OCI-LY1 (cell line): ENCODE measurements around the gene FTCD.

Experiments used
- H2AFZ ChIP-seq: fragments of 200-600 bp; sonication (generic), shearing (Covaris generic); 2 replicates; pipeline ENCODE4 v1.6.0; 2014; ENCODE audit warnings: antibody characterized with exemption, mild to moderate bottlenecking, low read length
- H3F3A ChIP-seq: fragments of 200-600 bp; sonication (generic), shearing (Covaris generic); 2 replicates; pipeline ENCODE4 v1.6.0; 2014; ENCODE audit warnings: mild to moderate bottlenecking, antibody characterized with exemption, low read length, moderate library complexity; ENCODE audit not compliant: insufficient read depth
- H3K27ac ChIP-seq: fragments of 200-600 bp; sonication (generic); 2 replicates; pipeline ENCODE4 v1.5.1; 2014; ENCODE audit warnings: low read length, mixed run types, mild to moderate bottlenecking, low read depth; ENCODE audit not compliant: poor library complexity, severe bottlenecking
- H3K27me3 ChIP-seq: fragments of 200-600 bp; sonication (generic); 2 replicates; pipeline ENCODE4 v1.6.0; 2014; ENCODE audit warnings: antibody characterized with exemption, mild to moderate bottlenecking, low read length, moderate library complexity; ENCODE audit not compliant: insufficient read depth
- H3K36me3 ChIP-seq: fragments of 200-600 bp; sonication (generic); 2 replicates; pipeline ENCODE4 v1.6.1; 2014; ENCODE audit warnings: mild to moderate bottlenecking, antibody characterized with exemption, low read length, moderate library complexity, mixed read lengths; ENCODE audit not compliant: insufficient read depth
- H3K4me1 ChIP-seq: fragments of 200-600 bp; sonication (generic); 2 replicates; pipeline ENCODE4 v1.5.1; 2014; ENCODE audit warnings: mild to moderate bottlenecking, low read length, moderate library complexity; ENCODE audit not compliant: insufficient read depth, severe bottlenecking
- H3K4me2 ChIP-seq: fragments of 200-600 bp; sonication (generic), shearing (Covaris generic); 2 replicates; pipeline ENCODE4 v1.6.1; 2014; ENCODE audit warnings: low read length
- H3K4me3 ChIP-seq: fragments of 200-600 bp; sonication (generic); 2 replicates; pipeline ENCODE4 v1.5.1; 2014; ENCODE audit warnings: low read length, low read depth, mild to moderate bottlenecking, mixed read lengths; ENCODE audit not compliant: poor library complexity, severe bottlenecking
- H3K79me2 ChIP-seq: fragments of 200-600 bp; shearing (Covaris generic); 2 replicates; pipeline ENCODE4 v1.6.1; 2016; ENCODE audit warnings: mixed run types, low read length, mixed read lengths; ENCODE audit not compliant: insufficient read depth
- H3K9ac ChIP-seq: fragments of 200-600 bp; sonication (generic), shearing (Covaris generic); 2 replicates; pipeline ENCODE4 v1.6.1; 2014; ENCODE audit warnings: mild to moderate bottlenecking, low read length, mixed read lengths
- H3K9me2 ChIP-seq: fragments of 200-600 bp; sonication (generic), shearing (Covaris generic); 2 replicates; pipeline ENCODE4 v1.6.1; 2014; ENCODE audit warnings: low read depth, mild to moderate bottlenecking, low read length, mixed read lengths
- H3K9me3 ChIP-seq: fragments of 200-600 bp; shearing (Covaris generic); 2 replicates; pipeline ENCODE4 v1.6.1; 2014; ENCODE audit warnings: low read length, mixed read lengths
- H4K20me1 ChIP-seq: fragments of 200-600 bp; sonication (generic), shearing (Covaris generic); 2 replicates; pipeline ENCODE4 v1.6.0; 2016; ENCODE audit warnings: mild to moderate bottlenecking, low read length; ENCODE audit not compliant: insufficient read depth
- CTCF ChIP-seq: fragments of 200-600 bp; sonication (generic), shearing (Covaris generic); IDR thresholded peaks from 2 replicates; pipeline ENCODE4 v1.5.1; 2017; ENCODE audit warnings: mild to moderate bottlenecking, antibody characterized with exemption, low read length, moderate library complexity, mixed read lengths
- EZH2 ChIP-seq: fragments of 200-600 bp; sonication (generic), shearing (Covaris generic); IDR thresholded peaks from 2 replicates; pipeline ENCODE4 v1.8.0; 2017; ENCODE audit warnings: borderline replicate concordance, mixed run types, mild to moderate bottlenecking, antibody characterized with exemption, low read length, moderate library complexity, mixed read lengths

FTCD gene

GRCh38 chr21:46126309-46127238, 28.8 kb downstream of the FTCD start:
- H3K4me3 ChIP-seq, result no peak overlapping the region
- H3K9ac ChIP-seq, result no peak overlapping the region
- no peak overlapping the region for H2AFZ ChIP-seq
- H3K79me2 ChIP-seq, result no peaks in the 10 kb centered on the region
- H3K27me3 ChIP-seq, result no peaks in the 10 kb centered on the region
- H3F3A ChIP-seq, result no peaks in the 10 kb centered on the region
- no peaks in the 10 kb centered on the region for H3K9me3 ChIP-seq
- TF ChIP-seq CTCF, result no peak
- no peak for TF ChIP-seq EZH2
- H4K20me1 ChIP-seq, result no peaks in the 10 kb centered on the region
- H3K27ac ChIP-seq, result no peak overlapping the region
- no peaks in the 10 kb centered on the region for H3K9me2 ChIP-seq
- H3K4me1 ChIP-seq, result no peaks in the 10 kb centered on the region
- no peak overlapping the region for H3K4me2 ChIP-seq
- H3K36me3 ChIP-seq, result no peaks in the 10 kb centered on the region

- no peaks in the 10 kb centered on the region for H3K36me3 ChIP-seq
These were observed 29.5 kb downstream of the FTCD start for GRCh38 chr21:46125846-46126301.

More at GRCh38 chr21:46125846-46126301, 29.5 kb downstream of the FTCD start:
- Histone ChIP-seq H3K4me2 (no peak overlapping the region), H3K79me2 (no peaks in the 10 kb centered on the region), H3K27me3 (no peaks in the 10 kb centered on the region), H2AFZ (no peak overlapping the region), H3K4me3 (no peak overlapping the region), H3K9ac (no peak overlapping the region), H3K9me2 (no peaks in the 10 kb centered on the region), H3F3A (no peaks in the 10 kb centered on the region), H3K27ac (no peak overlapping the region), H3K9me3 (no peaks in the 10 kb centered on the region), H3K4me1 (no peaks in the 10 kb centered on the region), H4K20me1 (no peaks in the 10 kb centered on the region)
- TF ChIP-seq EZH2, result no peak
- TF ChIP-seq CTCF, result no peak
